WTC11 (cell line): ENCODE measurements around the gene ELMO3. TPM values are rescaled to one million over a fixed set of nuclear protein-coding genes. Genes with fewer than 3 reads are reported as not detected.

Experiments used
- CBFB ChIP-seq: sonication (generic); formaldehyde crosslinking; IDR thresholded peaks from 2 replicates; pipeline ENCODE4 v1.8.1; 2022; ENCODE audit warnings: mild to moderate bottlenecking, low read depth, missing genetic modification reagents
- CDX4 ChIP-seq: fragments of 250-450 bp; sonication (Bioruptor Pico); IDR thresholded peaks from 2 replicates; pipeline ENCODE4 v1.9.0; 2021; ENCODE audit warnings: moderate library complexity, mild to moderate bottlenecking, inconsistent platforms, borderline replicate concordance
- CREM ChIP-seq: sonication (generic); formaldehyde crosslinking; IDR thresholded peaks from 2 replicates; pipeline ENCODE4 v1.8.1; 2022; ENCODE audit warnings: mild to moderate bottlenecking, missing genetic modification reagents, moderate library complexity
- FOXJ3 ChIP-seq: sonication (generic); formaldehyde crosslinking; IDR thresholded peaks from 2 replicates; pipeline ENCODE4 v1.9.0; 2021; ENCODE audit warnings: missing genetic modification reagents, mild to moderate bottlenecking, borderline replicate concordance
- FOXK1 ChIP-seq: sonication (generic); formaldehyde crosslinking; IDR thresholded peaks from 2 replicates; pipeline ENCODE4 v1.8.0; 2022; ENCODE audit warnings: mild to moderate bottlenecking, moderate library complexity, missing genetic modification reagents
- HMGA2 ChIP-seq: fragments of 250-450 bp; sonication (Bioruptor Pico); IDR thresholded peaks from 2 replicates; pipeline ENCODE4 v1.4.0; 2021; ENCODE audit warnings: mild to moderate bottlenecking, moderate library complexity
- IRF1 ChIP-seq: sonication (generic); formaldehyde crosslinking; IDR thresholded peaks from 2 replicates; pipeline ENCODE4 v1.8.0; 2023; ENCODE audit warnings: missing genetic modification reagents
- NFE2L1 ChIP-seq: sonication (generic); formaldehyde crosslinking; IDR thresholded peaks from 2 replicates; pipeline ENCODE4 v1.8.1; 2023; ENCODE audit warnings: missing genetic modification reagents
- NR2C2 ChIP-seq: sonication (generic); formaldehyde crosslinking; IDR thresholded peaks from 2 replicates; pipeline ENCODE4 v1.8.0; 2022; ENCODE audit warnings: mild to moderate bottlenecking, missing genetic modification reagents
- PRRX2 ChIP-seq: fragments of 250-450 bp; sonication (Bioruptor Pico); IDR thresholded peaks from 2 replicates; pipeline ENCODE4 v1.8.0; 2021; ENCODE audit warnings: mild to moderate bottlenecking
- RELA ChIP-seq: sonication (generic); formaldehyde crosslinking; IDR thresholded peaks from 2 replicates; pipeline ENCODE4 v1.8.1; 2022; ENCODE audit warnings: missing genetic modification reagents, mild to moderate bottlenecking, borderline replicate concordance
- TCF7 ChIP-seq: sonication (generic); formaldehyde crosslinking; IDR thresholded peaks from 2 replicates; pipeline ENCODE4 v1.8.0; 2022; ENCODE audit warnings: mild to moderate bottlenecking, low read depth, missing genetic modification reagents, moderate library complexity
- USF2 ChIP-seq: sonication (generic); formaldehyde crosslinking; IDR thresholded peaks from 2 replicates; pipeline ENCODE4 v1.8.1; 2023; ENCODE audit warnings: mild to moderate bottlenecking, missing genetic modification reagents, moderate library complexity
- ZBTB21 ChIP-seq: sonication (generic); formaldehyde crosslinking; IDR thresholded peaks from 2 replicates; pipeline ENCODE4 v1.8.1; 2023; ENCODE audit warnings: mild to moderate bottlenecking, missing genetic modification reagents, borderline replicate concordance
- ZNF121 ChIP-seq: sonication (generic); formaldehyde crosslinking; IDR thresholded peaks from 2 replicates; pipeline ENCODE4 v1.8.0; 2023; ENCODE audit warnings: missing genetic modification reagents
- ZNF281 ChIP-seq: sonication (generic); formaldehyde crosslinking; IDR thresholded peaks from 2 replicates; pipeline ENCODE4 v1.8.0; 2023; ENCODE audit warnings: mild to moderate bottlenecking, missing genetic modification reagents
- ZNF512 ChIP-seq: sonication (generic); formaldehyde crosslinking; IDR thresholded peaks from 2 replicates; pipeline ENCODE4 v1.8.1; 2022; ENCODE audit warnings: missing genetic modification reagents, borderline replicate concordance
- total RNA-seq: library from RNA; stranded (reverse); gene quantifications from 3 replicates; pipeline ENCODE4 v1.2.3, GENCODE V29; 2021
- TF ChIP-seq, protein P1 (sequence below): sonication (generic); formaldehyde crosslinking; IDR thresholded peaks from 2 replicates; pipeline ENCODE4 v1.8.1; 2022; ENCODE audit warnings: low read depth, mild to moderate bottlenecking, moderate library complexity, missing genetic modification reagents, borderline replicate concordance
- TF ChIP-seq, protein P2 (sequence below): sonication (generic); formaldehyde crosslinking; conservative IDR thresholded peaks from 2 replicates; pipeline ENCODE4 v1.8.1; 2023; ENCODE audit warnings: mild to moderate bottlenecking, low read depth, missing genetic modification reagents, moderate library complexity
- TF ChIP-seq, protein P3 (sequence below): sonication (generic); formaldehyde crosslinking; IDR thresholded peaks from 2 replicates; pipeline ENCODE4 v1.8.0; 2022; ENCODE audit warnings: mild to moderate bottlenecking, missing genetic modification reagents
- TF ChIP-seq, protein P4 (sequence below): sonication (generic); formaldehyde crosslinking; IDR thresholded peaks from 2 replicates; pipeline ENCODE4 v1.8.1; 2023; ENCODE audit warnings: mild to moderate bottlenecking, missing genetic modification reagents

The ELMO3 gene
- total RNA-seq, 1 experiment from 2014 or later: 13.6 TPM

DNA sequence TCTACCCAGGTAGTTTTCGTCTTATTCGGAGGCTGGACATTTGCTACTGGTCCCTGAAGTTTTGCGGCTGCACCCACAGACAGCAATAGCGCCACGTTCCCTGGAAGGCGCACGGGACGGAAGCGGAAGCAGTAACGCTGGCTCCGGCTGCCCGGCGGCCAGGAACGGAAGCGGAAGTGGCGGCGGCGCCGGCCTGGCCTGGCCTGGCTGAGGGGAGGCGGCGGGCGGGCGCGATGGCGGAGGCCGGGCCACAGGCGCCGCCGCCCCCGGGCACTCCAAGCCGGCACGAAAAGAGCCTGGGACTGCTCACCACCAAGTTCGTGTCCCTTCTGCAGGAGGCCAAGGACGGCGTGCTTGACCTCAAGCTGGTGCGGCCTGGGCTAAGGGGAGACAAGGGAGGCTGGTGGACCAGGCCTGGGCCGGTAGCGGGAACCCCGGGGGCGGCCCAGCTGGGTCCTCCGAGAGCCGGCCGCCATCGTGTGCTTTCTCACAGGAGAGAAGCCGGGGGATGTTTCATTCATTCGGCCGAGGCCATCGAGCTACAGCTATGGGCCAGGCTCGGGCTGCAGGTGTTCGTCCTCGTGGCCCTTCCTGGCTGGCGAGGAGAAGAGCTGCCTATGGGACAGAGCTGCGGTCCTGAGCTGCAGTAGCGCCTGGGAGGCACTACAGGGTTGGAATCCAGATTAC is 6.8 kb upstream of the ELMO3 start, which contains the start of gene E2F4 (continued):
- no peak for TF ChIP-seq HMGA2 (CRISPR knock-in tag)
- no peak; the same call in 1 of the 2 replicates for TF ChIP-seq FOXK1
- TF ChIP-seq IRF1 (CRISPR knock-in tag): no peak
- peak; percentile 69; the same call in 1 of the 2 replicates for TF ChIP-seq CREM (CRISPR knock-in tag)
- TF ChIP-seq, protein P1, sequence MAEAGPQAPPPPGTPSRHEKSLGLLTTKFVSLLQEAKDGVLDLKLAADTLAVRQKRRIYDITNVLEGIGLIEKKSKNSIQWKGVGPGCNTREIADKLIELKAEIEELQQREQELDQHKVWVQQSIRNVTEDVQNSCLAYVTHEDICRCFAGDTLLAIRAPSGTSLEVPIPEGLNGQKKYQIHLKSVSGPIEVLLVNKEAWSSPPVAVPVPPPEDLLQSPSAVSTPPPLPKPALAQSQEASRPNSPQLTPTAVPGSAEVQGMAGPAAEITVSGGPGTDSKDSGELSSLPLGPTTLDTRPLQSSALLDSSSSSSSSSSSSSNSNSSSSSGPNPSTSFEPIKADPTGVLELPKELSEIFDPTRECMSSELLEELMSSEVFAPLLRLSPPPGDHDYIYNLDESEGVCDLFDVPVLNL (CRISPR knock-in tag): 0 out of 2 replicates have a peak, but pooled peaks have one; percentile 25
- TF ChIP-seq, protein P2, sequence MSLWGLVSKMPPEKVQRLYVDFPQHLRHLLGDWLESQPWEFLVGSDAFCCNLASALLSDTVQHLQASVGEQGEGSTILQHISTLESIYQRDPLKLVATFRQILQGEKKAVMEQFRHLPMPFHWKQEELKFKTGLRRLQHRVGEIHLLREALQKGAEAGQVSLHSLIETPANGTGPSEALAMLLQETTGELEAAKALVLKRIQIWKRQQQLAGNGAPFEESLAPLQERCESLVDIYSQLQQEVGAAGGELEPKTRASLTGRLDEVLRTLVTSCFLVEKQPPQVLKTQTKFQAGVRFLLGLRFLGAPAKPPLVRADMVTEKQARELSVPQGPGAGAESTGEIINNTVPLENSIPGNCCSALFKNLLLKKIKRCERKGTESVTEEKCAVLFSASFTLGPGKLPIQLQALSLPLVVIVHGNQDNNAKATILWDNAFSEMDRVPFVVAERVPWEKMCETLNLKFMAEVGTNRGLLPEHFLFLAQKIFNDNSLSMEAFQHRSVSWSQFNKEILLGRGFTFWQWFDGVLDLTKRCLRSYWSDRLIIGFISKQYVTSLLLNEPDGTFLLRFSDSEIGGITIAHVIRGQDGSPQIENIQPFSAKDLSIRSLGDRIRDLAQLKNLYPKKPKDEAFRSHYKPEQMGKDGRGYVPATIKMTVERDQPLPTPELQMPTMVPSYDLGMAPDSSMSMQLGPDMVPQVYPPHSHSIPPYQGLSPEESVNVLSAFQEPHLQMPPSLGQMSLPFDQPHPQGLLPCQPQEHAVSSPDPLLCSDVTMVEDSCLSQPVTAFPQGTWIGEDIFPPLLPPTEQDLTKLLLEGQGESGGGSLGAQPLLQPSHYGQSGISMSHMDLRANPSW (CRISPR knock-in tag): no peak
- TF ChIP-seq PRRX2 (CRISPR knock-in tag): no peak
- TF ChIP-seq CBFB (CRISPR knock-in tag): no peak
- TF ChIP-seq ZBTB21: no peak
- peak; percentile 64 for TF ChIP-seq USF2 (CRISPR knock-in tag)
- TF ChIP-seq, protein P3, sequence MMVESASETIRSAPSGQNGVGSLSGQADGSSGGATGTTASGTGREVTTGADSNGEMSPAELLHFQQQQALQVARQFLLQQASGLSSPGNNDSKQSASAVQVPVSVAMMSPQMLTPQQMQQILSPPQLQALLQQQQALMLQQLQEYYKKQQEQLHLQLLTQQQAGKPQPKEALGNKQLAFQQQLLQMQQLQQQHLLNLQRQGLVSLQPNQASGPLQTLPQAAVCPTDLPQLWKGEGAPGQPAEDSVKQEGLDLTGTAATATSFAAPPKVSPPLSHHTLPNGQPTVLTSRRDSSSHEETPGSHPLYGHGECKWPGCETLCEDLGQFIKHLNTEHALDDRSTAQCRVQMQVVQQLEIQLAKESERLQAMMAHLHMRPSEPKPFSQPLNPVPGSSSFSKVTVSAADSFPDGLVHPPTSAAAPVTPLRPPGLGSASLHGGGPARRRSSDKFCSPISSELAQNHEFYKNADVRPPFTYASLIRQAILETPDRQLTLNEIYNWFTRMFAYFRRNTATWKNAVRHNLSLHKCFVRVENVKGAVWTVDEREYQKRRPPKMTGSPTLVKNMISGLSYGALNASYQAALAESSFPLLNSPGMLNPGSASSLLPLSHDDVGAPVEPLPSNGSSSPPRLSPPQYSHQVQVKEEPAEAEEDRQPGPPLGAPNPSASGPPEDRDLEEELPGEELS (CRISPR knock-in tag): peak; percentile 77; the same call in 1 of the 2 replicates
- no peak for TF ChIP-seq ZNF512
- 0 out of 2 replicates have a peak, but pooled peaks have one; percentile 15 for TF ChIP-seq TCF7 (CRISPR knock-in tag)
- TF ChIP-seq FOXJ3 (CRISPR knock-in tag): no peak
- TF ChIP-seq ZNF121 (CRISPR knock-in tag): peak; percentile 72; the same call in 1 of the 2 replicates
- TF ChIP-seq NFE2L1 (CRISPR knock-in tag): peak; percentile 52; the same call in 1 of the 2 replicates
- TF ChIP-seq NR2C2 (CRISPR knock-in tag): no peak
- no peak for TF ChIP-seq CDX4 (CRISPR knock-in tag)
- no peak for TF ChIP-seq ZNF281 (CRISPR knock-in tag)
- TF ChIP-seq, protein P4, sequence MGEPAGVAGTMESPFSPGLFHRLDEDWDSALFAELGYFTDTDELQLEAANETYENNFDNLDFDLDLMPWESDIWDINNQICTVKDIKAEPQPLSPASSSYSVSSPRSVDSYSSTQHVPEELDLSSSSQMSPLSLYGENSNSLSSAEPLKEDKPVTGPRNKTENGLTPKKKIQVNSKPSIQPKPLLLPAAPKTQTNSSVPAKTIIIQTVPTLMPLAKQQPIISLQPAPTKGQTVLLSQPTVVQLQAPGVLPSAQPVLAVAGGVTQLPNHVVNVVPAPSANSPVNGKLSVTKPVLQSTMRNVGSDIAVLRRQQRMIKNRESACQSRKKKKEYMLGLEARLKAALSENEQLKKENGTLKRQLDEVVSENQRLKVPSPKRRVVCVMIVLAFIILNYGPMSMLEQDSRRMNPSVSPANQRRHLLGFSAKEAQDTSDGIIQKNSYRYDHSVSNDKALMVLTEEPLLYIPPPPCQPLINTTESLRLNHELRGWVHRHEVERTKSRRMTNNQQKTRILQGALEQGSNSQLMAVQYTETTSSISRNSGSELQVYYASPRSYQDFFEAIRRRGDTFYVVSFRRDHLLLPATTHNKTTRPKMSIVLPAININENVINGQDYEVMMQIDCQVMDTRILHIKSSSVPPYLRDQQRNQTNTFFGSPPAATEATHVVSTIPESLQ (CRISPR knock-in tag): no peak
- no peak for TF ChIP-seq RELA (CRISPR knock-in tag)
